ENCODE data around the gene SOBP. TPM values are rescaled to one million over a fixed set of nuclear protein-coding genes. Genes with fewer than 3 reads are reported as not detected.
A peak's percentile ranks its signal among the peaks of the same experiment; 100 is the strongest.

SOBP gene
- total and polyA plus RNA-seq, 2 experiments from 2014 or later, result 1.5 to 3.0 TPM

DNA sequence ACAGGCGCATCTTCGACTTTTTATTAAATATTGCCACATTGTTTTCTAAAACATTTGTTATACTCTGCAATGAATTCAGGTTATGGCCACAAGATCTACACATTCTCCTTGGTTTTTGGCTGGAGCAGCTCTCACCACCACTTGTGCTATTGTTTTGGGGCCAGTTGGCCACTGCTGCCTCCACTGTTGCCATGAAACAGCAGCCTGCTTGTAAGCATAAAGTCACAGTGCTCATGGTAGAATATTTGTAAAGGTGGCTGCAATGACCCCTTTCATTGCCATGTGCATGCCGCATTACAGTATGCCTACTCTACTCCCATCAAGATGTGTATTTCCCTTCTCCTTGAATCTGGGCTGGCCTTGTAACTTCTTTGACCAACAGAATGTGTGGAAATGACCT lies 192.8 kb downstream of the SOBP start (continued):
- TF ChIP-seq, protein P1, sequence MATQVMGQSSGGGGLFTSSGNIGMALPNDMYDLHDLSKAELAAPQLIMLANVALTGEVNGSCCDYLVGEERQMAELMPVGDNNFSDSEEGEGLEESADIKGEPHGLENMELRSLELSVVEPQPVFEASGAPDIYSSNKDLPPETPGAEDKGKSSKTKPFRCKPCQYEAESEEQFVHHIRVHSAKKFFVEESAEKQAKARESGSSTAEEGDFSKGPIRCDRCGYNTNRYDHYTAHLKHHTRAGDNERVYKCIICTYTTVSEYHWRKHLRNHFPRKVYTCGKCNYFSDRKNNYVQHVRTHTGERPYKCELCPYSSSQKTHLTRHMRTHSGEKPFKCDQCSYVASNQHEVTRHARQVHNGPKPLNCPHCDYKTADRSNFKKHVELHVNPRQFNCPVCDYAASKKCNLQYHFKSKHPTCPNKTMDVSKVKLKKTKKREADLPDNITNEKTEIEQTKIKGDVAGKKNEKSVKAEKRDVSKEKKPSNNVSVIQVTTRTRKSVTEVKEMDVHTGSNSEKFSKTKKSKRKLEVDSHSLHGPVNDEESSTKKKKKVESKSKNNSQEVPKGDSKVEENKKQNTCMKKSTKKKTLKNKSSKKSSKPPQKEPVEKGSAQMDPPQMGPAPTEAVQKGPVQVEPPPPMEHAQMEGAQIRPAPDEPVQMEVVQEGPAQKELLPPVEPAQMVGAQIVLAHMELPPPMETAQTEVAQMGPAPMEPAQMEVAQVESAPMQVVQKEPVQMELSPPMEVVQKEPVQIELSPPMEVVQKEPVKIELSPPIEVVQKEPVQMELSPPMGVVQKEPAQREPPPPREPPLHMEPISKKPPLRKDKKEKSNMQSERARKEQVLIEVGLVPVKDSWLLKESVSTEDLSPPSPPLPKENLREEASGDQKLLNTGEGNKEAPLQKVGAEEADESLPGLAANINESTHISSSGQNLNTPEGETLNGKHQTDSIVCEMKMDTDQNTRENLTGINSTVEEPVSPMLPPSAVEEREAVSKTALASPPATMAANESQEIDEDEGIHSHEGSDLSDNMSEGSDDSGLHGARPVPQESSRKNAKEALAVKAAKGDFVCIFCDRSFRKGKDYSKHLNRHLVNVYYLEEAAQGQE (IDR thresholded peaks at IDR 0.05; ENCODE audit: unreplicated experiment), result no peak
- TF ChIP-seq ZNF331 (CRISPR knock-in tag; IDR thresholded peaks at IDR 0.05; ENCODE audit: low read depth), result no peak
- TF ChIP-seq, protein P2, sequence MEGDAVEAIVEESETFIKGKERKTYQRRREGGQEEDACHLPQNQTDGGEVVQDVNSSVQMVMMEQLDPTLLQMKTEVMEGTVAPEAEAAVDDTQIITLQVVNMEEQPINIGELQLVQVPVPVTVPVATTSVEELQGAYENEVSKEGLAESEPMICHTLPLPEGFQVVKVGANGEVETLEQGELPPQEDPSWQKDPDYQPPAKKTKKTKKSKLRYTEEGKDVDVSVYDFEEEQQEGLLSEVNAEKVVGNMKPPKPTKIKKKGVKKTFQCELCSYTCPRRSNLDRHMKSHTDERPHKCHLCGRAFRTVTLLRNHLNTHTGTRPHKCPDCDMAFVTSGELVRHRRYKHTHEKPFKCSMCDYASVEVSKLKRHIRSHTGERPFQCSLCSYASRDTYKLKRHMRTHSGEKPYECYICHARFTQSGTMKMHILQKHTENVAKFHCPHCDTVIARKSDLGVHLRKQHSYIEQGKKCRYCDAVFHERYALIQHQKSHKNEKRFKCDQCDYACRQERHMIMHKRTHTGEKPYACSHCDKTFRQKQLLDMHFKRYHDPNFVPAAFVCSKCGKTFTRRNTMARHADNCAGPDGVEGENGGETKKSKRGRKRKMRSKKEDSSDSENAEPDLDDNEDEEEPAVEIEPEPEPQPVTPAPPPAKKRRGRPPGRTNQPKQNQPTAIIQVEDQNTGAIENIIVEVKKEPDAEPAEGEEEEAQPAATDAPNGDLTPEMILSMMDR (conservative IDR thresholded peaks at IDR 0.05; ENCODE audit: low read depth in 2 of 2), result no peak
- no peak for TF ChIP-seq EZH2 (IDR thresholded peaks at IDR 0.05; ENCODE audit: low read depth, unreplicated experiment)
- TF ChIP-seq, protein P3, sequence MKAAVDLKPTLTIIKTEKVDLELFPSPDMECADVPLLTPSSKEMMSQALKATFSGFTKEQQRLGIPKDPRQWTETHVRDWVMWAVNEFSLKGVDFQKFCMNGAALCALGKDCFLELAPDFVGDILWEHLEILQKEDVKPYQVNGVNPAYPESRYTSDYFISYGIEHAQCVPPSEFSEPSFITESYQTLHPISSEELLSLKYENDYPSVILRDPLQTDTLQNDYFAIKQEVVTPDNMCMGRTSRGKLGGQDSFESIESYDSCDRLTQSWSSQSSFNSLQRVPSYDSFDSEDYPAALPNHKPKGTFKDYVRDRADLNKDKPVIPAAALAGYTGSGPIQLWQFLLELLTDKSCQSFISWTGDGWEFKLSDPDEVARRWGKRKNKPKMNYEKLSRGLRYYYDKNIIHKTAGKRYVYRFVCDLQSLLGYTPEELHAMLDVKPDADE (IDR thresholded peaks at IDR 0.05), result no peak

DNA sequence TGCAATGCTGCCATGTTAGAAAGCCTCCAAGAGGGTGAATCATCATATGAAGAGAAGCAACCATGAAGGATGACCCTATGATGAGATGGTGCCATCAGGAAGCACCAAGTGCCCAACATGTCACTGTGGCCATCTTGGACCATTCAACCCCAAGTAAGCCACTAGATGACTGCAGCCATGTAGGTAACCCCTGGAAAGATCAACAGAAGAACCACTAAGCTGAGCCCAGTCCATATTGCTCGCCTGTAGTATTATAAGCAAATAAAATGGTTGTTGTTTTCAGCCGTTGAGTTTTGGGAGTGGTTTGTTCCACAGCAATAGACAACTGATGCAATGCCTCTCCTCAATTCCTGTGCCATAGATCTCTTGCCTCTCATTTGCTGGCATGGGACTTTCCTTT lies 193.3 kb downstream of the SOBP start:
- H3K27ac ChIP-seq (ENCODE audit: low read depth), result no peak overlapping the region
- Mint-ChIP-seq H3K9me3 (no peaks in the 10 kb centered on the region; the same call in 1 of the 3 replicates), H3K36me3 (ENCODE audit: low read depth) (no peaks in the 10 kb centered on the region), H3K27me3 (ENCODE audit: insufficient read depth, low read depth, poor library complexity) (no peaks in the 10 kb centered on the region), H3K4me1 (peaks cover 6% of the 10 kb centered on the region), H3K27ac (no peak overlapping the region), H3K4me3 (no peak overlapping the region)
- no peaks in the 10 kb centered on the region for H3K36me3 ChIP-seq (ENCODE audit: insufficient read depth)
- DNase-seq (ENCODE audit: low spot score), result no peak
- H3F3A ChIP-seq (replicated peaks; ENCODE audit: low read depth), result no peaks in the 10 kb centered on the region
- no peak overlapping the region for H3K4me3 ChIP-seq
- no peaks in the 10 kb centered on the region for H3K4me1 ChIP-seq (ENCODE audit: insufficient read depth)
- no peak overlapping the region for H2AFZ ChIP-seq
- no peak overlapping the region for H3K4me2 ChIP-seq
- peak; percentile 74 for TF ChIP-seq ZNF331 (CRISPR knock-in tag; IDR thresholded peaks at IDR 0.05; ENCODE audit: low read depth)
- TF ChIP-seq EZH2phosphoT487 (IDR thresholded peaks at IDR 0.05; ENCODE audit: unreplicated experiment), result no peak
- H3K79me2 ChIP-seq (replicated peaks; ENCODE audit: insufficient read depth), result no peaks in the 10 kb centered on the region
- no peaks in the 10 kb centered on the region for H4K20me1 ChIP-seq (replicated peaks; ENCODE audit: insufficient read depth)
- H3K9me2 ChIP-seq (ENCODE audit: insufficient read depth), result peaks cover 8% of the 10 kb centered on the region; the same call in 1 of the 2 replicates
- H3K27me3 ChIP-seq (ENCODE audit: insufficient read depth), result no peaks in the 10 kb centered on the region
- ATAC-seq, result no peak

DNA sequence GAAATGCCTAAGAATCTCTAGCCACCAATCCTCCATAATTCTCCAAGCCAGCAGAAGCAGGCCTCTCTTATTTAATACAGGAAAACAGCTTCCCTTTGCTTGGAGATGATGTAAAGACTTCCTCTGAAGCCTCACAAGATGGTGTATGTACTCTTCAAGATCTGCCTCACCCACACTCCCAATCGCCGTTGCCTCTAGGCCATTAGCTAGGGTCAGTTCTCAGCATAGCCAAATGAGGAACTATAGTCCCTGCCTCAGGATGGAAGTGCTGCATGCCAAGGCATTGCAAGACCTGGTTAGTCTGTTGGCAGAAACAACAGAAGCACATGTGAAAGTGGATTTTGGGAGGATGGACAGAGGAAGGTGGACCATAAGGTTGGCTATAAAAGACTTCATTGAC lies 195.1 kb downstream of the SOBP start:
- no peaks in the 10 kb centered on the region for H4K20me1 ChIP-seq (replicated peaks; ENCODE audit: insufficient read depth)
- no peak for ATAC-seq
- no peaks in the 10 kb centered on the region for H3K36me3 ChIP-seq (ENCODE audit: insufficient read depth)
- H3F3A ChIP-seq (replicated peaks; ENCODE audit: low read depth), result no peaks in the 10 kb centered on the region
- 0 out of 2 replicates have a peak, but pooled peaks cover 2% of the 10 kb centered on the region for H3K4me1 ChIP-seq (ENCODE audit: insufficient read depth)
- no peak overlapping the region for H3K4me2 ChIP-seq
- peaks cover 8% of the 10 kb centered on the region; the same call in 1 of the 2 replicates for H3K9me2 ChIP-seq (ENCODE audit: insufficient read depth)
- DNase-seq (ENCODE audit: low spot score), result no peak
- H2AFZ ChIP-seq, result no peak overlapping the region
- Mint-ChIP-seq H3K27me3 (ENCODE audit: insufficient read depth, low read depth, poor library complexity) (no peaks in the 10 kb centered on the region), H3K9me3 (no peaks in the 10 kb centered on the region; the same call in 1 of the 3 replicates), H3K4me3 (no peak overlapping the region), H3K36me3 (ENCODE audit: low read depth) (no peaks in the 10 kb centered on the region), H3K27ac (no peak overlapping the region), H3K4me1 (peaks cover 3% of the 10 kb centered on the region; the same call in 2 of the 3 replicates)
- H3K79me2 ChIP-seq (replicated peaks; ENCODE audit: insufficient read depth), result no peaks in the 10 kb centered on the region
- no peaks in the 10 kb centered on the region for H3K27me3 ChIP-seq (ENCODE audit: insufficient read depth)
- H3K4me3 ChIP-seq, result no peak overlapping the region
- H3K27ac ChIP-seq (ENCODE audit: low read depth), result no peak overlapping the region
- TF ChIP-seq, protein P4, sequence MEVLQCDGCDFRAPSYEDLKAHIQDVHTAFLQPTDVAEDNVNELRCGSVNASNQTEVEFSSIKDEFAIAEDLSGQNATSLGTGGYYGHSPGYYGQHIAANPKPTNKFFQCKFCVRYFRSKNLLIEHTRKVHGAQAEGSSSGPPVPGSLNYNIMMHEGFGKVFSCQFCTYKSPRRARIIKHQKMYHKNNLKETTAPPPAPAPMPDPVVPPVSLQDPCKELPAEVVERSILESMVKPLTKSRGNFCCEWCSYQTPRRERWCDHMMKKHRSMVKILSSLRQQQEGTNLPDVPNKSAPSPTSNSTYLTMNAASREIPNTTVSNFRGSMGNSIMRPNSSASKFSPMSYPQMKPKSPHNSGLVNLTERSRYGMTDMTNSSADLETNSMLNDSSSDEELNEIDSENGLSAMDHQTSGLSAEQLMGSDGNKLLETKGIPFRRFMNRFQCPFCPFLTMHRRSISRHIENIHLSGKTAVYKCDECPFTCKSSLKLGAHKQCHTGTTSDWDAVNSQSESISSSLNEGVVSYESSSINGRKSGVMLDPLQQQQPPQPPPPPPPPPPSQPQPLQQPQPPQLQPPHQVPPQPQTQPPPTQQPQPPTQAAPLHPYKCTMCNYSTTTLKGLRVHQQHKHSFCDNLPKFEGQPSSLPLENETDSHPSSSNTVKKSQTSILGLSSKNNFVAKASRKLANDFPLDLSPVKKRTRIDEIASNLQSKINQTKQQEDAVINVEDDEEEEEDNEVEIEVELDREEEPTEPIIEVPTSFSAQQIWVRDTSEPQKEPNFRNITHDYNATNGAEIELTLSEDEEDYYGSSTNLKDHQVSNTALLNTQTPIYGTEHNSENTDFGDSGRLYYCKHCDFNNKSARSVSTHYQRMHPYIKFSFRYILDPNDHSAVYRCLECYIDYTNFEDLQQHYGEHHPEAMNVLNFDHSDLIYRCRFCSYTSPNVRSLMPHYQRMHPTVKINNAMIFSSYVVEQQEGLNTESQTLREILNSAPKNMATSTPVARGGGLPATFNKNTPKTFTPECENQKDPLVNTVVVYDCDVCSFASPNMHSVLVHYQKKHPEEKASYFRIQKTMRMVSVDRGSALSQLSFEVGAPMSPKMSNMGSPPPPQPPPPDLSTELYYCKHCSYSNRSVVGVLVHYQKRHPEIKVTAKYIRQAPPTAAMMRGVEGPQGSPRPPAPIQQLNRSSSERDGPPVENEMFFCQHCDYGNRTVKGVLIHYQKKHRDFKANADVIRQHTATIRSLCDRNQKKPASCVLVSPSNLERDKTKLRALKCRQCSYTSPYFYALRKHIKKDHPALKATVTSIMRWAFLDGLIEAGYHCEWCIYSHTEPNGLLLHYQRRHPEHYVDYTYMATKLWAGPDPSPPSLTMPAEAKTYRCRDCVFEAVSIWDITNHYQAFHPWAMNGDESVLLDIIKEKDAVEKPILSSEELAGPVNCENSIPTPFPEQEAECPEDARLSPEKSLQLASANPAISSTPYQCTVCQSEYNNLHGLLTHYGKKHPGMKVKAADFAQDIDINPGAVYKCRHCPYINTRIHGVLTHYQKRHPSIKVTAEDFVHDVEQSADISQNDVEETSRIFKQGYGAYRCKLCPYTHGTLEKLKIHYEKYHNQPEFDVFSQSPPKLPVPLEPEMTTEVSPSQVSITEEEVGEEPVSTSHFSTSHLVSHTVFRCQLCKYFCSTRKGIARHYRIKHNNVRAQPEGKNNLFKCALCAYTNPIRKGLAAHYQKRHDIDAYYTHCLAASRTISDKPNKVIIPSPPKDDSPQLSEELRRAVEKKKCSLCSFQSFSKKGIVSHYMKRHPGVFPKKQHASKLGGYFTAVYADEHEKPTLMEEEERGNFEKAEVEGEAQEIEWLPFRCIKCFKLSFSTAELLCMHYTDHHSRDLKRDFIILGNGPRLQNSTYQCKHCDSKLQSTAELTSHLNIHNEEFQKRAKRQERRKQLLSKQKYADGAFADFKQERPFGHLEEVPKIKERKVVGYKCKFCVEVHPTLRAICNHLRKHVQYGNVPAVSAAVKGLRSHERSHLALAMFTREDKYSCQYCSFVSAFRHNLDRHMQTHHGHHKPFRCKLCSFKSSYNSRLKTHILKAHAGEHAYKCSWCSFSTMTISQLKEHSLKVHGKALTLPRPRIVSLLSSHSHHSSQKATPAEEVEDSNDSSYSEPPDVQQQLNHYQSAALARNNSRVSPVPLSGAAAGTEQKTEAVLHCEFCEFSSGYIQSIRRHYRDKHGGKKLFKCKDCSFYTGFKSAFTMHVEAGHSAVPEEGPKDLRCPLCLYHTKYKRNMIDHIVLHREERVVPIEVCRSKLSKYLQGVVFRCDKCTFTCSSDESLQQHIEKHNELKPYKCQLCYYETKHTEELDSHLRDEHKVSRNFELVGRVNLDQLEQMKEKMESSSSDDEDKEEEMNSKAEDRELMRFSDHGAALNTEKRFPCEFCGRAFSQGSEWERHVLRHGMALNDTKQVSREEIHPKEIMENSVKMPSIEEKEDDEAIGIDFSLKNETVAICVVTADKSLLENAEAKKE (CRISPR knock-in tag; IDR thresholded peaks at IDR 0.05), result no peak
